NCI-H2196 treated with DMSO at 0.1 percent for 48 hours (cell line): ENCODE data around the gene ZBTB48.
"Not testable (repeated sequence)": the region's sequence is repeated elsewhere in the genome, so short reads cannot be mapped to it uniquely, and the experiment has no call there.

Source experiments
- DNase-seq: peaks from one replicate; lab custom pipeline; 2025; ENCODE audit not compliant: unreplicated experiment; lab: John Stamatoyannopoulos, UW

The ZBTB48 gene

GRCh38 chr1:6579374-6580118, at the start of gene ZBTB48:
ZBTB48 (plus strand) TSS chr1:6579994; CDS start chr1:6580610, 616 bp downstream.
- DNase-seq = peak; percentile 95

DNA sequence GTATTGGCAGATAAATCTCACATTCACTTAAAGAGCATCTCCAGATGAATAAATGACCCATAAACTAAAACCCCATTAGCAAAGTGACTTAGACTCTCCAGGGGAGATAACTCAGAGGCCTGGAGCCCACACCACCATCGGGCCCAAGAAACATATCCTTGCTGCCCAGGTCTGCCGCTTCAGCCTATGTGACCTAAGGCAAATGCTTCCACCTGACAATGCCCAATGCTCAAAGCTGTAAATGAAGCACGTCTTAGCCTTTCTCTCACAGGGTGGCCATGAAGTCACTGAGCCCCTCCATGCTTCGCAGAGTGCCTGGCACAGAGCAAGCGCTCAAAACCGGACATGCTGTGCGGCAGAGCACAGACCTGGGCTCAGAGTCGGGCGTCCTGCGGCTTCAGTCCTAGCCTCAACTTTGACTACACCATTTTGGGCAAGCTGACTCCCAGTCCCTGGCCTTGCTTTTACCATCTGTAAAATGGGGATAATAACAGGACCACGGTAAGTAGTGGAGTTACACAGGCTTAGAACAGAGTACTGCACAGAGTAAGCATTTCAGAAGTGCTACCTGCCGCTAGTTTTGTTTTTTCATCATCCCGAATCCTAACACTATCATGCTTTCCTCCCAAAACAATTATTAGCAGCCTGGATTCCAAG, 49.2 kb upstream of the ZBTB48 start:
- DNase-seq = no peak

DNA sequence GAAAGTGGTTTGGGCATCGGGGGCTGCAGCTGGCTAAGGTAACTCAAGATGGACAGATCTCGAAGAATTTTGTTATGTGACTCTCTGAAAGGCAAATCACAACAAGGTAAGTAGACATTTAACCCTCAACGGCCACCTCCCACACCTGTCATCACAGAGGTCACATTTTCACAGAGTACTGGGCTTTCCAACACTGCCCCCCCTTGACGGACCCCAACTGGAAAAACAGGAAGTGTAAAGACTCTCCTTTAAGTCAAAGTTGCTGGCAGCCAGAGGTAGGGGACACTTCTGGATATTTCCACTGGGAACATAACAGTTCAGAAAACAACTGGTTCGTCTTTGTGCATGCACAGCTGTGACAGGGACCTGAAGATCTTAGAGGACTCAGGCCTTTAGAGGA, 47.8 kb upstream of the ZBTB48 start:
- DNase-seq = no peak

GRCh38 chr1:6534248-6534822, 45.5 kb upstream of the ZBTB48 start:
- no peak for DNase-seq

GRCh38 chr1:6535214-6535613, 44.6 kb upstream of the ZBTB48 start:
- no peak for DNase-seq

- no peak for DNase-seq
Measured at GRCh38 chr1:6536291-6536690, 43.5 kb upstream of the ZBTB48 start.

GRCh38 chr1:6538956-6539355, 40.8 kb upstream of the ZBTB48 start:
- DNase-seq = no peak

DNA sequence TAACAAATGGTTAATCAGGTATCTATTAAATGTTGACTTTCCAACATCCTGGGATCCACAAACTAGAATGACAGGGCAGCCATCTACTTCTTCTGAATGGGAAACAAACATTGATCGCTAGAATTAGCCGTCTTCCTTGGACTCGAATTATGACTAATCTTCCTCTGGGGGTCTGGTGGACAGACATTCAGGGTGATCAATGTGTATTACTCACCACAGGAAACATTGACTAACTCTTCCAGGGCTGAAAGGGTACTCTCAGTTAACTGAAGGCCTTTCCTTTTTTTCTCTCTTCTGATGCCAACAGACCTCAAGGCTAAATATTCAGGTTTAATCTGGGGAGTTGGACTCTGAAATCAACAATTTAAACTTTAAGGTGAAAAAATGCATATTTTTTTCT, 35.0 kb upstream of the ZBTB48 start:
- no peak for DNase-seq

- DNase-seq = no peak
Measured at GRCh38 chr1:6545276-6546112, 34.3 kb upstream of the ZBTB48 start.

DNA sequence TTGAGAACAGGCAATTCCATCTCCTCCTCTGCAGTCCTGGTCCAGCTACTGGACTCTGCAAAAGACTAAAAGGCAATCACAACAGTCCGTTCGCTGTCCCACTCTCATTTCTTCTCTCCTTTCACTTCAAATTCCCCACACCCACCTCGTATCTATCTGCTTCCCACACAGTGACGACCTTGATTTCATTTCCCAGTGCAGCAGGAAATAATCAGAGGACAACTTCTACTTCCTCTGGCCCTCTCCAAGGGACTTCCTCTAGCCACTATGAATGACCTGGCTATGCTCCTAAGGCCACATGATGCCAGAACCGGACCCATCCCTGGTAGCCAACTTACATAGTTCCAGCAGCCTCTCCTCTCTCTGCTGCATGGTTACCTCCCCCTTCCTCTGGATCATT, 33.5 kb upstream of the ZBTB48 start:
- no peak for DNase-seq

GRCh38 chr1:6547301-6547700, 32.5 kb upstream of the ZBTB48 start:
- no peak for DNase-seq

DNA sequence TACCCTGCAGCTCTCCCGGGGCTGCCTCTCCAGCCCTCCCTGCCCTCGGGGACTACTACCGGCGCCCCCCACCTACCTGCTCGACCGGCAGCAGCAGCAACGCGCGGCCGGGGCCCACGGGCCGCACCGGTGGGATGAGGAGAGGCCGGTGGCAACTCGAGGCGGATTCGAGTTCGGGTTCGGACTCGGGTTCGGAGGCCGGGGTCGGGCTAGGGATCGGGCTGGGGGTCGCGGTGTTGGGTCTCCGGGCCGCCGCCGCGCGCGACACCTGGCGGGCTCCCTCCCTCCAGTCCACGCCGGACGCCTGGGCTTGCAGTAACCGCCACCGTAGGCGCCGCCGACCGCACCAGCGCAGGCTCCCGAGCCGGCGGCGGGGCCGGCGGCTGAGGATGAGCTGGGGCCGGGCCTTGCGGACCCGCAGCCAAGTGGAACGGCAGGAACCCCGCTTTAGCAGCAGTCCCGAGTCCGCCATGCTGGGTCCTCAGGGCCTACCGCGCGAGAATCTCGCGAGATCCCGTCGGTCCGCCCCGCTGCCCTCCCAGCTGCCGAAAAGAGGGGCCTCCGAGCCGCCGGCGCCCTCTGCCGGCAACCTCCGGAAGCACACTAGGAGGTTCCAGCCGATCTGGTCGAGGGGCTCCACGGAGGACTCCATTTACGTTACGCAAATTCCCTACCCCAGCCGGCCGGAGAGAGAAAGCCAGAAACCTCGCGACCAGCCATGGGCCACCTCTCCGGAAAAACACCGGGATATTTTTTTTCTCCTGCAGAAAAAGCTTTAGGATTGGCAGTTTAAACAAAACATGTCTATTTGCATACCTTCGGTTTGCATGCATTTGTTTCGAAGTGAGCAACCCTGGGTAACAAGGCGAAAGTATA, 25.5 kb upstream of the ZBTB48 start, which contains the start of gene NOL9:
TSS of gene NOL9 (minus strand) at position 483 of the 876 bp plus-strand sequence. CDS start at position 472, 11 bp downstream.
- peak; percentile 88 for DNase-seq

DNA sequence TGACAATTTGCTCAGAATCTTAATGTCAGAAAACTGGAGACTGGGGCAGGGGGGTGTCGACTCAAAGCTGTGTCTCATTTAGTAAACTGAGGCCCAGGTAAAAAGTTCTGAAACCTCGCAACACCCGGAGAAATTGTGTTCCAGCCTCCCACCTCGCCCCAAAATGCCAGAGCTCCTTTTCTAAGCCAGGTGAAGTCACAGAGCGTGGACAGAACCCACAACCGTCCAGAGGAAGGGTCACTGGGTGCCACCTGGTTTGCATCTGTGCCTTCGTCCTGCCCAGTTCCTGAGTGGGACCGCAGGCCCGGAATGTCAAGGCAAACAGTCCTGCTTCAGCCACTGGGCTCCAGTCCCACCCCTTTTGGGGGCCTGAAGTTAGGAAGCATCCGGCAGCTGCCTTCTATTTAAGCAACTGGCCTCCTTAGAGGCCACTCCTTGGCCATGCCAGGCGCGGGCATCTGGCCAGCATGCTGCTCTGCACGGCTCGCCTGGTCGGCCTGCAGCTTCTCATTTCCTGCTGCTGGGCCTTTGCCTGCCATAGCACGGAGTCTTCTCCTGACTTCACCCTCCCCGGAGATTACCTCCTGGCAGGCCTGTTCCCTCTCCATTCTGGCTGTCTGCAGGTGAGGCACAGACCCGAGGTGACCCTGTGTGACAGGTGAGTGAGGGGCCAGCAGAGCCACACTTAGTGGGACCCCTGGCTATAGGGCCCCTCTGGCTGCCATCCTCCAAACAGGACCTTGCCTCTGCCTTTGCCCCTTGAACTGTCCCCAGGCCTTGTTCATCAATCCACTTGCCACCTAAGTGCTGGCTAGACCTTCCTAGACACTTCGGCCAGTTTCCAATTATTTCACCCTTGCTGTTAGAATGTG, 24.7 kb upstream of the ZBTB48 start, which contains the start of gene TAS1R1:
TSS of gene TAS1R1 (plus strand) at position 401 of the 872 bp plus-strand sequence. CDS start at position 468, 67 bp downstream.
- peak; percentile 52 for DNase-seq

DNA sequence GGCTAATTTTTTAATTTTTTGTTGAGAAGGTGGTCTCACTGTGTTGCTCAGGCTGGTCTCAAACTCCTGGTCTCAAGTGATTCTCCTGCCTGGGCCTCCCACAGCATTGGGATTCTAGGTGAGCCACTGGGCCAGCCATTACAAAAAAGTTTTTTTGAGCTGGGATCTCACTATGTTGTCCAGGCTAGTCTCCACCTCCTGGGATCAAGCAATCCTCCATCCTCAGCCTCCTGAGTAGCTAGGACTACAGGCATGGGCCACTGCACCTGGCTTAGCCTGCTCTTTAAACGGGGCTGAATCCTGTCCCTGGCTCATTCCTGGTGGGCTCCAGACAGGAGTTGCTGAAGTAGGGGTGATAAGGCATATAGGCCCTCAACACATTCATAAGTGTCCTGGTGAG, 22.2 kb upstream of the ZBTB48 start:
- DNase-seq = no peak

- DNase-seq = not testable (repeated sequence)
Measured at GRCh38 chr1:6559161-6559560, 20.6 kb upstream of the ZBTB48 start.

DNA sequence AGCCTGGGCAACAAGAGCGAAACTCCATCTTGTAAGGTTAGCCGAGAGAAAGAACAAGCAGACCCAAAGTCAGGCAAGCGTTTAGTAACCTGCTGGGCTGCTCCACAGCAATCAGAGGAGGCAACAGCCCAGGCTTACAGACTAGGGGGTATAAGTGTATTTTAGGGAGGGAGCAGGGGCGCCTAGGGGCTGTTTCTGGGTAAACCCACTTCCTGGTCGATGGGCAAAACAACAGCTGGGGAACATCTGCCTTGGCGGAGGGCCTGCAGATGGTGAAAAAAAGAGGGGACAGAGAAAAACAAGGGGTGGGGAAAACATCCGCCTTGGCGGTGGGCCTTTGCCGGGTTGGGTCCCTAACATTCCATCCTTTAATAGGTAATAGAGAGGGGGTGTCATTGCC, 19.5 kb upstream of the ZBTB48 start:
- DNase-seq = no peak

- DNase-seq = no peak
Measured at GRCh38 chr1:6569033-6569432, 10.8 kb upstream of the ZBTB48 start.

DNA sequence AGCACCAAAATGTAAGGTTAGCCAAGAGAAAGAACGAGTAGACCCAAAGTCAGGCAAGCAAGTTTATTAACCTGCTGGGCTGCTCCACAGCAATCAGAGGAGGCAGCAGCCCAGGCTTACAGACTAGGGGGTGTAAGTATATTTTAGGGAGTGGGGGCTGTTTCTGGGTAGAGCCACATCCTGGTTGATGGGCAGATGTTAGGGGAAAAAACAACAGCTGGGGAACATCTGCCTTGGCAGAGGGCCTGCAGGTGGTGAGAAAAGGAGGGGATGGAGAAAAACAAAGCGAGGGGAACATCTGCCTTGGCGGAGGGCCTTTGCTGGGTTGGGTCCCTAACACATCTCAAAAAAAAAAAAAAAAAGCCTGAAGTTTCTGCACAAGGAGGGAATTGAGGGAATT, 9.7 kb upstream of the ZBTB48 start:
- no peak for DNase-seq

DNA sequence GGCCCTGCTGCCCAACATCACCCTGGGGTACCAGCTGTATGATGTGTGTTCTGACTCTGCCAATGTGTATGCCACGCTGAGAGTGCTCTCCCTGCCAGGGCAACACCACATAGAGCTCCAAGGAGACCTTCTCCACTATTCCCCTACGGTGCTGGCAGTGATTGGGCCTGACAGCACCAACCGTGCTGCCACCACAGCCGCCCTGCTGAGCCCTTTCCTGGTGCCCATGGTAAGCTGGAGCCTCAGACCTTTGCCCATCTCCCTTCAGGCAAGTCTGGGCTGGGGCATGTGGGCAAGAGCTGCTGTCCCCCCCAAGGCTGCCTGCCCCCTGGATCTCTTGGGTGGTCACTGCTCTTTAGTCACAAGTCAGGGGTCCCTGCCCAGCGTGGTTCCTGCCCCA, 8.8 kb upstream of the ZBTB48 start:
- no peak for DNase-seq
